H1 (cell line): ENCODE results near the gene ZDHHC22. TPM values are rescaled to one million over a fixed set of nuclear protein-coding genes. Genes with fewer than 3 reads are reported as not detected.

ENCODE experiments used
- CHD2 ChIP-seq: IDR thresholded peaks from 2 replicates; pipeline ENCODE4 v1.6.1; 2012; ENCODE audit warnings: low read length, improper control_type of control experiment
- CHD7 ChIP-seq: fragments of 300-600 bp; sonication (generic); IDR thresholded peaks from 2 replicates; pipeline ENCODE4 v1.7.1; 2012; ENCODE audit warnings: low read length, moderate library complexity, mild to moderate bottlenecking, inconsistent platforms; ENCODE audit not compliant: insufficient replicate concordance
- CREB1 ChIP-seq: IDR thresholded peaks from 2 replicates; pipeline ENCODE4 v1.6.1; 2012; ENCODE audit warnings: inconsistent platforms
- EGR1 ChIP-seq: IDR thresholded peaks from 2 replicates; pipeline ENCODE4 v1.6.1; 2011; ENCODE audit warnings: low read depth, low read length, borderline replicate concordance
- JUND ChIP-seq: IDR thresholded peaks from 2 replicates; pipeline ENCODE4 v1.6.1; 2011; ENCODE audit warnings: mild to moderate bottlenecking, improper control_type of control experiment, low read length
- KDM1A ChIP-seq: fragments of 200-600, 300-600 bp; sonication (generic); IDR thresholded peaks from 2 replicates; pipeline ENCODE4 v1.7.1; 2016; ENCODE audit warnings: mild to moderate bottlenecking, low read length, borderline replicate concordance
- RFX5 ChIP-seq: IDR thresholded peaks from 2 replicates; pipeline ENCODE4 v1.6.1; 2011; ENCODE audit warnings: low read depth, low read length, improper control_type of control experiment, borderline replicate concordance
- SUZ12 ChIP-seq: fragments of 200-600 bp; sonication (generic); IDR thresholded peaks from 2 replicates; pipeline ENCODE4 v1.6.1; 2012; ENCODE audit warnings: mild to moderate bottlenecking, inconsistent platforms, low read length, moderate library complexity, mixed read lengths
- polyA plus RNA-seq, 7 experiments: library from polyadenylated mRNA; depleted of rRNA in 3 of 7; stranded (reverse) in 5 of 7; unstranded in 2 of 7; fragments of >200 nt in 5 of 7; fragments of 200-250 nt in 2 of 7; gene quantifications; 1 replicate in 5 of 7; 2 replicates in 1 of 7; 4 replicates in 1 of 7; pipeline versions ENCODE4 v1.2.1 to v1.2.3, GENCODE V29; 2011 to 2013; ENCODE audit warnings: missing spikeins in 2 of 7, mixed read lengths in 2 of 7
- total RNA-seq: library from RNA; stranded (reverse); fragmentation: NEBNext Ultra II Directional; extraction: Animal tissue kit (Norgen Biotek cat#: 25700); gene quantifications from 2 replicates; pipeline ENCODE4 v1.2.1, GENCODE V29; 2021

The ZDHHC22 gene
- total and polyA plus RNA-seq, 2 of the 8 experiments (the other 6 are each of a cell fraction or from before 2014, with no cell fraction given), result 23.8 to 55.2 TPM

- no peak for TF ChIP-seq CHD7
- TF ChIP-seq JUND, result no peak
- no peak for TF ChIP-seq EGR1
- TF ChIP-seq KDM1A, result no peak
- no peak for TF ChIP-seq CREB1
- no peak for TF ChIP-seq SUZ12
- TF ChIP-seq CHD2, result no peak
- TF ChIP-seq RFX5, result no peak
Observed at GRCh38 chr14:77161011-77161410, 19.4 kb upstream of the ZDHHC22 start (continued).
